ENCODE data around the gene ASAP3. TPM values are rescaled to one million over a fixed set of nuclear protein-coding genes. Genes with fewer than 3 reads are reported as not detected.
"Not testable (repeated sequence)": the region's sequence is repeated elsewhere in the genome, so short reads cannot be mapped to it uniquely, and the experiment has no call there.

The ASAP3 gene
- total RNA-seq, 2 experiments from 2014 or later, result 0.81 to 1.2 TPM

GRCh38 chr1:23505851-23506250 is 21.9 kb upstream of the ASAP3 start:
- intact Hi-C loops (cut with DNase I, micrococcal nuclease), result no loop called here
- Histone ChIP-seq H3K9me3 (ENCODE audit: control insufficient read depth in 1 of 2, insufficient read depth in 1 of 2, low read length in 2 of 2) (no peaks in the 10 kb centered on the region), H3K36me3 (ENCODE audit: insufficient read depth, low read length) (peaks cover 2% of the 10 kb centered on the region), H3K4me1 (ENCODE audit: insufficient read depth, low read length) (no peaks in the 10 kb centered on the region), H3K4me3 (ENCODE audit: low read length) (no peak overlapping the region), H3K27me3 (ENCODE audit: control insufficient read depth in 1 of 2, insufficient read depth in 2 of 2, low read length in 2 of 2) (no peaks in the 10 kb centered on the region), H3K27ac (ENCODE audit: low read depth in 1 of 2, low read length in 2 of 2) (no peak overlapping the region)
- no peaks in the 10 kb centered on the region for H3K27me3 Mint-ChIP-seq
- ChIA-PET CTCF (no interaction called here), POLR2A (no interaction called here)
- no peak overlapping the region for H3K4me3 Mint-ChIP-seq
- no peaks in the 10 kb centered on the region for H3K9me3 Mint-ChIP-seq
- TF ChIP-seq CTCF (IDR thresholded peaks at IDR 0.05), result no peak
- no peaks in the 10 kb centered on the region for H3K4me1 Mint-ChIP-seq (ENCODE audit: low read depth)
- H3K27ac Mint-ChIP-seq, result no peak overlapping the region
- H3K36me3 Mint-ChIP-seq (ENCODE audit: low read depth), result no peaks in the 10 kb centered on the region
- ATAC-seq (ENCODE audit: poor library complexity) (no peak), DNase-seq (no peak)

- H3K36me3 ChIP-seq (ENCODE audit: insufficient read depth, low read length); H3K36me3 Mint-ChIP-seq (ENCODE audit: low read depth); intact Hi-C loops (cut with DNase I, micrococcal nuclease); H3K4me3 ChIP-seq (ENCODE audit: low read length); H3K4me1 Mint-ChIP-seq (ENCODE audit: low read depth); H3K4me1 ChIP-seq (ENCODE audit: insufficient read depth, low read length); H3K4me3 Mint-ChIP-seq; H3K27ac ChIP-seq (ENCODE audit: low read depth in 1 of 2, low read length in 2 of 2); H3K9me3 Mint-ChIP-seq; POLR2A ChIA-PET; H3K9me3 ChIP-seq (ENCODE audit: control insufficient read depth in 1 of 2, insufficient read depth in 1 of 2, low read length in 2 of 2); H3K27me3 Mint-ChIP-seq; CTCF ChIA-PET; H3K27ac Mint-ChIP-seq; ATAC-seq (ENCODE audit: poor library complexity); DNase-seq; H3K27me3 ChIP-seq (ENCODE audit: control insufficient read depth in 1 of 2, insufficient read depth in 2 of 2, low read length in 2 of 2): not testable (repeated sequence)
Measured at GRCh38 chr1:23504156-23504555, 20.2 kb upstream of the ASAP3 start.

GRCh38 chr1:23502951-23503350 is 19.0 kb upstream of the ASAP3 start:
- H3K36me3 ChIP-seq (ENCODE audit: insufficient read depth, low read length), result no peaks in the 10 kb centered on the region
- no peaks in the 10 kb centered on the region for H3K9me3 ChIP-seq (ENCODE audit: control insufficient read depth in 1 of 2, insufficient read depth in 1 of 2, low read length in 2 of 2)
- H3K27me3 ChIP-seq (ENCODE audit: control insufficient read depth in 1 of 2, insufficient read depth in 2 of 2, low read length in 2 of 2), result no peaks in the 10 kb centered on the region
- Mint-ChIP-seq H3K4me1 (ENCODE audit: low read depth) (no peaks in the 10 kb centered on the region), H3K36me3 (ENCODE audit: low read depth) (no peaks in the 10 kb centered on the region), H3K27me3 (no peaks in the 10 kb centered on the region), H3K9me3 (no peaks in the 10 kb centered on the region), H3K4me3 (no peak overlapping the region), H3K27ac (no peak overlapping the region)
- ChIA-PET CTCF (interaction anchor here (8.7 kb wide), 1 partner anchor 35 kb away, joined by 236 read pairs; no protein-coding TSS in a partner anchor), POLR2A (no interaction called here)
- intact Hi-C loops (cut with DNase I, micrococcal nuclease), result no loop called here
- DNase-seq, result no peak
- no peak for ATAC-seq (ENCODE audit: poor library complexity)
- H3K4me3 ChIP-seq (ENCODE audit: low read length), result no peak overlapping the region
- no peak for TF ChIP-seq CTCF (IDR thresholded peaks at IDR 0.05)
- no peaks in the 10 kb centered on the region for H3K4me1 ChIP-seq (ENCODE audit: insufficient read depth, low read length)
- no peak overlapping the region for H3K27ac ChIP-seq (ENCODE audit: low read depth in 1 of 2, low read length in 2 of 2)

- Histone ChIP-seq H3K27ac (ENCODE audit: low read depth in 1 of 2, low read length in 2 of 2) (no peak overlapping the region), H3K36me3 (ENCODE audit: insufficient read depth, low read length) (no peaks in the 10 kb centered on the region), H3K4me1 (ENCODE audit: insufficient read depth, low read length) (peaks cover 10% of the 10 kb centered on the region), H3K4me3 (ENCODE audit: low read length) (no peak overlapping the region), H3K27me3 (ENCODE audit: control insufficient read depth in 1 of 2, insufficient read depth in 2 of 2, low read length in 2 of 2) (no peaks in the 10 kb centered on the region), H3K9me3 (ENCODE audit: control insufficient read depth in 1 of 2, insufficient read depth in 1 of 2, low read length in 2 of 2) (no peaks in the 10 kb centered on the region)
- Mint-ChIP-seq H3K9me3 (no peaks in the 10 kb centered on the region), H3K4me1 (ENCODE audit: low read depth) (no peaks in the 10 kb centered on the region), H3K4me3 (no peak overlapping the region), H3K27ac (no peak overlapping the region), H3K27me3 (no peaks in the 10 kb centered on the region), H3K36me3 (ENCODE audit: low read depth) (no peaks in the 10 kb centered on the region)
- ChIA-PET POLR2A (no interaction called here), CTCF (interaction anchor here (4.4 to 8.7 kb wide), 2 partner anchors 38 to 138 kb away, joined by 50 to 236 read pairs; no protein-coding TSS in a partner anchor)
- DNase-seq (no peak), ATAC-seq (ENCODE audit: poor library complexity) (no peak)
- TF ChIP-seq CTCF (IDR thresholded peaks at IDR 0.05), result no peak
- intact Hi-C loops (cut with DNase I, micrococcal nuclease), result no loop called here
Measured at GRCh38 chr1:23500466-23500865, 16.5 kb upstream of the ASAP3 start.

Measured in CD4-positive, alpha-beta T cell (primary cell).